ENCODE results near the gene ZBTB20. TPM values are rescaled to one million over a fixed set of nuclear protein-coding genes. Genes with fewer than 3 reads are reported as not detected.
"Not testable (repeated sequence)": the region's sequence is repeated elsewhere in the genome, so short reads cannot be mapped to it uniquely, and the experiment has no call there.

Gene ZBTB20
- total RNA-seq, 1 donor from 2014 or later = 27.5 TPM

DNA sequence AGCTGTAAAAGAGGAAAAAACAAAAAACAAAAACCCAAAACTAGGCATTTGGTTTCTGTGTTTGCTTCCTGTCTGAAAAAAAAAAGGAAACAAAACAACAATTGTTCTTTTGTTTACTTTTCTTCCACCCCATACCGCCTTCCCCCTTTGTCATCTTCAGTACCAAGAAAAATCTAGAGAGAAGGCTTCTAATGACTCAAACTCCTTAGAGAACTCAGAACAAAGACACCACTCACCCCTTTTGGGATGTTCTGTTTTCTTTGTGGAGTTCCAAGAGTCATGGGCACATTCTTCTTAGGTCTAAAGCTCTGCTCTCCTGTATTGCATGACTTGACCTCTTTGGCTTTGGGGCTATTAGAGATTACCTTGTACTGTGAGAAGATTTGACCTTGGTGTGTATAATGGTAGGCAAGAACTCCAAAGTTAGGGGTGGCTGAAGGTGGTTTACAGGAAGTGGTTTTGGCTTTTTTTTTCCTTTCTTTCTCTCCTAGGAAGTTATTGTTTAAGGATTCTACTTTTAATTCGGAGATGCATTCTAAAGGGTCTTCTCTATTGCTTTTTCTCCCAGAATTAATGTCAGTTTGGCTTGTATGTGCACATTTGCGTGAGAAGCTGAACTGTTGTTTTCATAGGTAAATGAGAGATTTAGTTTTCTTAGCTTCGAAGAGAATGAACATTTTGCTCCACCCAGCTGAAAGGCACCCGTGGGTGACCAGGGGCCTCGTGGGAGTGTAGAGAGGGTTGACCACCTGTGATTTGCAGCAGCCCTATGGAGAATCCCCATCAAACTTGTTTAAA lies 39.5 kb upstream of the ZBTB20 start:
- Mint-ChIP-seq H3K4me3 (ENCODE audit: unreplicated experiment) (no peak overlapping the region), H3K4me1 (ENCODE audit: low read depth, unreplicated experiment) (no peaks in the 10 kb centered on the region), H3K36me3 (ENCODE audit: unreplicated experiment) (no peaks in the 10 kb centered on the region), H3K27ac (ENCODE audit: unreplicated experiment) (no peak overlapping the region), H3K27me3 (ENCODE audit: unreplicated experiment) (no peaks in the 10 kb centered on the region), H3K9me3 (ENCODE audit: unreplicated experiment) (peaks cover 3% of the 10 kb centered on the region)
- DNase-seq = no peak
- TF ChIP-seq, protein P1, sequence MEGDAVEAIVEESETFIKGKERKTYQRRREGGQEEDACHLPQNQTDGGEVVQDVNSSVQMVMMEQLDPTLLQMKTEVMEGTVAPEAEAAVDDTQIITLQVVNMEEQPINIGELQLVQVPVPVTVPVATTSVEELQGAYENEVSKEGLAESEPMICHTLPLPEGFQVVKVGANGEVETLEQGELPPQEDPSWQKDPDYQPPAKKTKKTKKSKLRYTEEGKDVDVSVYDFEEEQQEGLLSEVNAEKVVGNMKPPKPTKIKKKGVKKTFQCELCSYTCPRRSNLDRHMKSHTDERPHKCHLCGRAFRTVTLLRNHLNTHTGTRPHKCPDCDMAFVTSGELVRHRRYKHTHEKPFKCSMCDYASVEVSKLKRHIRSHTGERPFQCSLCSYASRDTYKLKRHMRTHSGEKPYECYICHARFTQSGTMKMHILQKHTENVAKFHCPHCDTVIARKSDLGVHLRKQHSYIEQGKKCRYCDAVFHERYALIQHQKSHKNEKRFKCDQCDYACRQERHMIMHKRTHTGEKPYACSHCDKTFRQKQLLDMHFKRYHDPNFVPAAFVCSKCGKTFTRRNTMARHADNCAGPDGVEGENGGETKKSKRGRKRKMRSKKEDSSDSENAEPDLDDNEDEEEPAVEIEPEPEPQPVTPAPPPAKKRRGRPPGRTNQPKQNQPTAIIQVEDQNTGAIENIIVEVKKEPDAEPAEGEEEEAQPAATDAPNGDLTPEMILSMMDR (IDR thresholded peaks at IDR 0.05; ENCODE audit: partially characterized antibody, unreplicated experiment) = no peak

DNA sequence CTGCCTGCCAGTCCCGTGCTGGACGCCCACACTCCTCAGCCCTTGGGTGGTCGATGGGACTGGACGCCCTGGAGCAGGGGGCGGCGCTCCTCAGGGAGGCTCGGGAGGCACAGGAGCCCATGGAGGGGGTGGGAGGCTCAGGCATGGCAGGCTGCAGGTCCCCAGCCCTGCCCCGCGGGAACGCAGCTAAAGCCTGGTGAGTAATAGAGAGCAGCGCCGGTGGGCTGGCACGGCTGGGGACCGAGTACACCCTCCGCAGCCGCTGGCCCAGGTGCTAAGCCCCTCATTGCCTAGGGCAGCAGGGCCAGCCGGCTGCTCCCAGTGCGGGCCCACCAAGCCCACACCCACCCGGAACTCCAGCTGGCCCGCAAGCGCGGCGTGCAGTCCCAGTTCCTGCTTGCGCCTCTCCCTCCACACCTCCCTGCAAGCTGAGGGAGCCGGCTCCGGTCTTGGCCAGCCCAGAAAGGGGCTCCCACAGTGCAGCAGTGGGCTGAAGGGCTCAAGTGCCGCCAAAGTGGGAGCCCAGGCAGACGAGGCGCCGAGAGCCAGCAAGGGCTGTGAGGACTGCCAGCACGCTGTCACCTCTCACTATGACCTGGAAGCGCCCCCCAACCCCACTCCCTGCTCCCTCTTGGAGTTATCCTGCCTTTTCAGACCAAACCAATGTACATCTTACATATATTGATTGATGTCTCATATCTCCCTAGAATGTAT lies 37.9 kb upstream of the ZBTB20 start:
- H3K27me3 Mint-ChIP-seq (ENCODE audit: unreplicated experiment); H3K4me1 Mint-ChIP-seq (ENCODE audit: low read depth, unreplicated experiment); H3K4me3 Mint-ChIP-seq (ENCODE audit: unreplicated experiment); DNase-seq; H3K36me3 Mint-ChIP-seq (ENCODE audit: unreplicated experiment); H3K27ac Mint-ChIP-seq (ENCODE audit: unreplicated experiment); H3K9me3 Mint-ChIP-seq (ENCODE audit: unreplicated experiment): not testable (repeated sequence)

DNA sequence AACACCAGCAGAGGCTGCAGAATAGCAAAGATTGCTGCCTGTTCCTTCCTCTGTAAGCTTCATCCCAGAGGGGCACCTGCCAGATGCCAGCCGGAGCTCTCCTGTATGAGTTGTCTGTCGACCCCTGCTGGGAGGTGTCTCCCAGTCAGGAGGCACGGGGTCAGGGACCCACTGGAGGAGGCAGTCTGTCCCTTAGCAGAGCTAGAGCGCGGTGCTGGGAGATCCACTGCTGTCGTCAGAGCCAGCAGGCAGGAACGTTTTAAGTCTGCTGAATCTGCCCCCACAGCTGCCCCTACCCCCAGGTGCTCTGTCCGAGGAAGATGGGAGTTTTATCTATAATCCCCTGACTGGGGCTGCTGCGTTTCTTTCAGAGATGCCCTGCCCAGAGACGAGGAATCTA lies 31.8 kb upstream of the ZBTB20 start:
- H3K4me1 Mint-ChIP-seq (ENCODE audit: low read depth, unreplicated experiment); H3K27ac Mint-ChIP-seq (ENCODE audit: unreplicated experiment); DNase-seq; H3K36me3 Mint-ChIP-seq (ENCODE audit: unreplicated experiment); H3K4me3 Mint-ChIP-seq (ENCODE audit: unreplicated experiment); H3K27me3 Mint-ChIP-seq (ENCODE audit: unreplicated experiment); H3K9me3 Mint-ChIP-seq (ENCODE audit: unreplicated experiment): not testable (repeated sequence)

DNA sequence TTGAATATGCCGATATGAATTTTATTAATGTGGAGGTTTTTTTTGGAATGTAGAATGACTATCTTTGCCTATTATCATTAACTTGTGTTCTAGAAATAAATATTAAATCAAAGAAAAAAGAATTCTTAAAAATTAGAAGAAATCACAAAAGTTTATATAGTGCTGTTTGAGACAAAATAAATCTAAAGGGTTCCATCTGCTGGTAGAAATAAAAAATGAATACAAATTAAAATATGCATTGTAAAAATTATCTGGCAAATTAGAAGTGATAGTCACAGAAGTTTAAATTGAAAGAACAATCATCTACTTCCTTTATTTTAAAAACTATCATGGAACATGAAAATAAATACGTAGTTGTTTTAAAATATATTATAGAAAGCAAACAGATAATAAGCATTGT lies 22.7 kb upstream of the ZBTB20 start:
- Mint-ChIP-seq H3K36me3 (ENCODE audit: unreplicated experiment) (no peaks in the 10 kb centered on the region), H3K4me3 (ENCODE audit: unreplicated experiment) (no peak overlapping the region), H3K9me3 (ENCODE audit: unreplicated experiment) (no peaks in the 10 kb centered on the region), H3K4me1 (ENCODE audit: low read depth, unreplicated experiment) (no peaks in the 10 kb centered on the region), H3K27me3 (ENCODE audit: unreplicated experiment) (no peaks in the 10 kb centered on the region), H3K27ac (ENCODE audit: unreplicated experiment) (no peak overlapping the region)
- TF ChIP-seq, protein P1 (IDR thresholded peaks at IDR 0.05; ENCODE audit: partially characterized antibody, unreplicated experiment) = no peak
- no peak for DNase-seq

DNA sequence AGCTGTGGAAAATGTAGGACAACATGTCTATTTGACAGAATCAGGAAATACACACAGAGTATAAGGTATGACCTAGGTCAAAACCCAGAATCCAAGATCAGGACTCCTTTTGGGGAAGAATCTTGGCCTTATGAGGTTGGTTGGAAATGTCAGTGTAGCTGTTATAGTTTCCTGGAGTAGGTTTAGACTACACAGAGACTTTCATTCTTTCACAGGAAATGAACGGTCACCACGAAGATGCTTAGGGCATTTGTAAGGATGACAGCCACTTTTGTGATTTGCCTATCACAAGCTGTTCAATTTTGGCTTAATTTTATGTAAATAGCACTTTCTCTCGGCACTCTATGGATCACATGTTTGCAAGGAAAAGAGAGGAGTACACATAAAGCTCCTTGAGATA lies 18.6 kb upstream of the ZBTB20 start:
- no peak overlapping the region for H3K27ac Mint-ChIP-seq (ENCODE audit: unreplicated experiment)
- H3K9me3 Mint-ChIP-seq (ENCODE audit: unreplicated experiment) = no peaks in the 10 kb centered on the region
- no peaks in the 10 kb centered on the region for H3K27me3 Mint-ChIP-seq (ENCODE audit: unreplicated experiment)
- H3K4me1 Mint-ChIP-seq (ENCODE audit: low read depth, unreplicated experiment) = no peaks in the 10 kb centered on the region
- H3K36me3 Mint-ChIP-seq (ENCODE audit: unreplicated experiment) = no peaks in the 10 kb centered on the region
- DNase-seq = no peak
- TF ChIP-seq, protein P1 (IDR thresholded peaks at IDR 0.05; ENCODE audit: partially characterized antibody, unreplicated experiment) = no peak
- no peak overlapping the region for H3K4me3 Mint-ChIP-seq (ENCODE audit: unreplicated experiment)

DNA sequence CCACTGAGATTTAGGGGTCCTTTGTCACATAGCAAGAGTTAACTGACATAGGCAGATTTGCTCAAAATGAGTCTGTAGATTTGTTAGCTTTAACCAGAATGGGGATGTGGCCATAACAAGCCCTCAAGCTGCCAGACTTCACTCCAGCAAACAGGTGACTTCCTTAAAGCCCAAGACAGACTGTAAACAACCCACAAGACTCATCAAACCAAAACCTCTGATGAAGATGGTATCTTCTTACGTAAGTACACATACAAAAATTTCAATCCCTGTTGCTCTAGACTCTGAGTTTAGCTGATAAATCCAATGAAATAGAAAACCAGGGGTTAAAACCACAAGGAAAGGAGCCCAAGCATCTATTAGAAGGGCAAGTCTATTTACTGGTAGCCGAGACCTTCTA lies 18.2 kb upstream of the ZBTB20 start:
- DNase-seq = no peak
- Mint-ChIP-seq H3K27ac (ENCODE audit: unreplicated experiment) (no peak overlapping the region), H3K4me1 (ENCODE audit: low read depth, unreplicated experiment) (no peaks in the 10 kb centered on the region), H3K27me3 (ENCODE audit: unreplicated experiment) (no peaks in the 10 kb centered on the region), H3K4me3 (ENCODE audit: unreplicated experiment) (no peak overlapping the region), H3K9me3 (ENCODE audit: unreplicated experiment) (no peaks in the 10 kb centered on the region), H3K36me3 (ENCODE audit: unreplicated experiment) (no peaks in the 10 kb centered on the region)
- TF ChIP-seq, protein P1 (IDR thresholded peaks at IDR 0.05; ENCODE audit: partially characterized antibody, unreplicated experiment) = no peak
